B cell (primary cell): ENCODE measurements around the gene SLC18A3.

Source experiments
- EZH2 ChIP-seq: IDR thresholded peaks from 2 replicates; pipeline ENCODE4 v1.6.1; 2012; ENCODE audit warnings: borderline replicate concordance, low read depth, mild to moderate bottlenecking, moderate library complexity, low read length; ENCODE audit not compliant: insufficient read depth, poor library complexity, severe bottlenecking
- TF ChIP-seq, protein P1 (sequence below): fragments of 200-600 bp; IDR thresholded peaks from one replicate; pipeline ENCODE4 v1.8.0; 2022; ENCODE audit warnings: antibody characterized with exemption, mild to moderate bottlenecking

DNA sequence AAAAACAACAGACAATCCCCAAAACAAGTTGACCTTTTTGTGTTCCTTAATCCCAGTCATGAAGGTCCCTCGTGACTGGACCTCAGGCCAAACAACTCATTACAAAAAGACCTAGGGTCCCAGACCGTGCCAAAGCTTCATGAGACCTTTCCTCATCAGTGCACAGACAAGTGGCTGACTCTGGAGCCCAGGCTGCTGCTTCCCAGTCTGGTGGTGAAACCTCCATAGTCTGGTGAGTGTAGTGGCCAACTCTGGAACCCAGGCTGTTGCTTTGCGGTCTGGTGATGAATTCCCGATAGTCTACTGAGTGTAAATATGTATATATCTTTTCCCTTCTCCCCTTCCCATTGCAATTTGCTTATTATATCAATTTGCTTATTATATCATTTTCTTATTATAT, 22.1 kb upstream of the SLC18A3 start:
- TF ChIP-seq, protein P1, sequence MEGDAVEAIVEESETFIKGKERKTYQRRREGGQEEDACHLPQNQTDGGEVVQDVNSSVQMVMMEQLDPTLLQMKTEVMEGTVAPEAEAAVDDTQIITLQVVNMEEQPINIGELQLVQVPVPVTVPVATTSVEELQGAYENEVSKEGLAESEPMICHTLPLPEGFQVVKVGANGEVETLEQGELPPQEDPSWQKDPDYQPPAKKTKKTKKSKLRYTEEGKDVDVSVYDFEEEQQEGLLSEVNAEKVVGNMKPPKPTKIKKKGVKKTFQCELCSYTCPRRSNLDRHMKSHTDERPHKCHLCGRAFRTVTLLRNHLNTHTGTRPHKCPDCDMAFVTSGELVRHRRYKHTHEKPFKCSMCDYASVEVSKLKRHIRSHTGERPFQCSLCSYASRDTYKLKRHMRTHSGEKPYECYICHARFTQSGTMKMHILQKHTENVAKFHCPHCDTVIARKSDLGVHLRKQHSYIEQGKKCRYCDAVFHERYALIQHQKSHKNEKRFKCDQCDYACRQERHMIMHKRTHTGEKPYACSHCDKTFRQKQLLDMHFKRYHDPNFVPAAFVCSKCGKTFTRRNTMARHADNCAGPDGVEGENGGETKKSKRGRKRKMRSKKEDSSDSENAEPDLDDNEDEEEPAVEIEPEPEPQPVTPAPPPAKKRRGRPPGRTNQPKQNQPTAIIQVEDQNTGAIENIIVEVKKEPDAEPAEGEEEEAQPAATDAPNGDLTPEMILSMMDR, result no peak
- TF ChIP-seq EZH2, result no peak
